ENCODE results near the gene SLC2A4RG.
A peak's percentile ranks its signal among the peaks of the same experiment; 100 is the strongest.

SLC2A4RG gene, protein sequence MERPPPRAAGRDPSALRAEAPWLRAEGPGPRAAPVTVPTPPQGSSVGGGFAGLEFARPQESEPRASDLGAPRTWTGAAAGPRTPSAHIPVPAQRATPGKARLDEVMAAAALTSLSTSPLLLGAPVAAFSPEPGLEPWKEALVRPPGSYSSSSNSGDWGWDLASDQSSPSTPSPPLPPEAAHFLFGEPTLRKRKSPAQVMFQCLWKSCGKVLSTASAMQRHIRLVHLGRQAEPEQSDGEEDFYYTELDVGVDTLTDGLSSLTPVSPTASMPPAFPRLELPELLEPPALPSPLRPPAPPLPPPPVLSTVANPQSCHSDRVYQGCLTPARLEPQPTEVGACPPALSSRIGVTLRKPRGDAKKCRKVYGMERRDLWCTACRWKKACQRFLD

DNA sequence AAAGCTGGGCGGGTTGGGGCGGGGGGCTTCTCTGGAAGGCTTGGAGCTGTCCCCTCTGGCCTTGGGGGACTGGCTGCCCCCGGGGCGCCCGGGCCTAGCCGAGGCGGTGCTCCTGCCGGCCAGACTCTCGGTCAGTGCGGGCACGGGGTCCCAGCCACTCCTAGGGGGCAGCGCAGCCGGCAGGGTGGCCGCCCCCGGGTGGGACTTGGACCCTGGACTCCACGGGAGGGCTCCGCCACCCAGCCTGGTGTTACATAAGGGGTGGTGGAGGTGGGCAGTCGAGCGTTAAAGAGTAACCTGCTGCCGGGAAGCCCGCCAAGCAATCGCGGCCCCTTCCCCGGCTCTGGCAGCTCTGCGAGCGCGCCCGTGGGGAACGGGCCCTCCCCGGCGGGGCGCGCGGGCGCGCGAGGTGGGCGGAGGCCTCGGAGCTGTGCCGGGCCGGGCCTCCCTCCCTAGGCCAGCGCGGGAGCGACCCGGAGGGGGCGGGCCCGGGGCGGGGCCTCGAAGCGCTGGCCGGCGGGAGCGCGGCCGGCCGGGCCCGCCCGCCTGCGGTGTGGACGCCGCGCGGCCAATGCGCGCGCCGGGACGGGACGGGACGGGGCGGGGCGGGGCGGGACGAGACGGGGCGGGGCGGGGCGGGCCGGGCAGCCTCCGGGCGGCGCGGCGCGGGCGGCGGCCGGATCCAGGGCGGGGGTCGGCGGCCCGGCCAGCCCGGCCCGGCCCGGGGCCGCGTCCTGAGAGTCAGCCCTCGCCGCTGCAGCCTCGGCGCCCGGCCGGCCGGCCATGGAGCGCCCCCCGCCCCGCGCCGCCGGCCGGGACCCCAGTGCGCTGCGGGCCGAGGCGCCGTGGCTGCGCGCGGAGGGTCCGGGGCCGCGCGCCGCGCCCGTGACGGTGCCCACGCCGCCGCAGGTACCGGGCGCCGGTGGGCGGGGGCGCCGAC is at the start of gene SLC2A4RG:
SLC2A4RG (plus strand) TSS at position 647 of the 940 bp plus-strand sequence; CDS start at position 784, 137 bp downstream.
- DNase-seq: peak in 1 of 2 donors; percentile 69

DNA sequence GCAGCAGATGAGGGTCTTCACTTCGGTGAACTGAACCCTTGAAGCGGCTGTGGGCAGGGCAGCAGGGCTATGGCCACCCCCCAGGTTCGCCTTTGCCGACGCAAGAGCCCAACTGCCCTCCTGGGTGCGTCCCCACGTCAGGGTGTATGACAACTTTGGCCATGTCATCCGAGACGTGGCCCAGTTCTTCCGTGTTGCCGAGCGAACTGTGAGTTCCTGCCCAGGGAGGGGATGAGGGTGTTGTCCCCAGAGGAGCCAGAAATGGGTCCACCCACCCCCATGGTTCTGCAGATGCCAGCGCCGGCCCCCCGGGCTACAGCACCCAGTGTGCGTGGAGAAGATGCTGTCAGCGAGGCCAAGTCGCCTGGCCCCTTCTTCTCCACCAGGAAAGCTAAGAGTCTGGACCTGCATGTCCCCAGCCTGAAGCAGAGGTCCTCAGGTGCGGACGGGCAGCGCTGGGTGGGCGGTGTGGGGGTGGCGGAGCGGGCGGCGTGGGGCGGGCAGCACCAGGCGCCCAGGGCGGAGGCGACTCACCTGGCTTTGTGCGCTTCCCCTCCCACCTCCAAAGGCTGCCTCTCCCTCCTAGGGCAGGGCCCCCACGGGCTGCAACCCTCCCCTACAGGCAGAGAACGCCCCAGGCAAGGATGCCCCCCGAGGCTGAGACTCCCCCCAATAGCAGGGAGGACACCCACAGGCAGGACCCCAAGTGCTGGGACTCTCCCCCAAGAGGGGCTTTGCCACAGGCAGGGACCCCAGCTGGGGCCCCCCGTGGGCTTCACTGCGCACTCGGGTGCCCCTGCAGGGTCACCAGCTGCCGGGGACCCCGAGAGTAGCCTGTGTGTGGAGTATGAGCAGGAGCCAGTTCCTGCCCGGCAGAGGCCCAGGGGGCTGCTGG is 49.3 kb upstream of the SLC2A4RG start:
- DNase-seq: no peak

DNA sequence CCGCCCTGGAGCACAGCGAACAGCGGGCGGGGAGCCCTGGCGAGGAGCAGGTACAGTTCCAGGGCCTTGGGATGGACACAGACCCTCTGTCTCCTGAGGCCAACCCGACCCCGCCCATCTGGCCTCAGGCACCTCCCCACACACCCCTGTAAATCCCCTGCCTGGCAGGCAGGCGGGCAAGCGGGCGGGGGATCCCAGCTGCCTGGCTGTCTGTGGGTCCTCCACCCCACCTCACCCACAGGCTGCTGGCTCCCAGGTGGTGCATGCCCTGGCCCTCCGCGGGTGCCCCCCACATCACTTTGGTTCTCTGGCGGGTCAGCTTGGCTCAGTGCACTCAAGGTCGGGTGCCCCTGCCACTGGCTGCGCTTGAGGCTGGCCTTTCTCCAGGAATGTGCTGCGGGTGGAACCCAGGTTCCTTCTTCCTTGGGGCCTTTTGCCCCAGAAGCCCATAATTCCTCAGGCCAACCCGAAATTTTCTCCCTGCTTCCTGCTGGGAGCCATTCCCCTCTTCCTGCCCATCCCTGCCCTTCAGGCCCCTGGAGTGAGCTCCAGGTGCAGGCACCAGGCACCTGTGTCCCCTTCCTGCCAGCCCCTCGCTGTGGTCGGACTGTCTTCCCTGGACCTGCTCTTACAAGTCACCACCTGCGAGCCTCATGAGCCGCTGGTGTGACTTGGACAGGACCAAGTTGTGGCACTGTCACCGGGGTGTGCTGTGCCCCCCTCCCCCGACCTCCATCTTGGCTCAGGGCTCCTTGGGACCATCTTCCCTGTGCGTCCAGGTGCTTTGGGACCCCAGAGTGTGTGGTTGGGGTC is 48.5 kb upstream of the SLC2A4RG start:
- DNase-seq: no peak

DNA sequence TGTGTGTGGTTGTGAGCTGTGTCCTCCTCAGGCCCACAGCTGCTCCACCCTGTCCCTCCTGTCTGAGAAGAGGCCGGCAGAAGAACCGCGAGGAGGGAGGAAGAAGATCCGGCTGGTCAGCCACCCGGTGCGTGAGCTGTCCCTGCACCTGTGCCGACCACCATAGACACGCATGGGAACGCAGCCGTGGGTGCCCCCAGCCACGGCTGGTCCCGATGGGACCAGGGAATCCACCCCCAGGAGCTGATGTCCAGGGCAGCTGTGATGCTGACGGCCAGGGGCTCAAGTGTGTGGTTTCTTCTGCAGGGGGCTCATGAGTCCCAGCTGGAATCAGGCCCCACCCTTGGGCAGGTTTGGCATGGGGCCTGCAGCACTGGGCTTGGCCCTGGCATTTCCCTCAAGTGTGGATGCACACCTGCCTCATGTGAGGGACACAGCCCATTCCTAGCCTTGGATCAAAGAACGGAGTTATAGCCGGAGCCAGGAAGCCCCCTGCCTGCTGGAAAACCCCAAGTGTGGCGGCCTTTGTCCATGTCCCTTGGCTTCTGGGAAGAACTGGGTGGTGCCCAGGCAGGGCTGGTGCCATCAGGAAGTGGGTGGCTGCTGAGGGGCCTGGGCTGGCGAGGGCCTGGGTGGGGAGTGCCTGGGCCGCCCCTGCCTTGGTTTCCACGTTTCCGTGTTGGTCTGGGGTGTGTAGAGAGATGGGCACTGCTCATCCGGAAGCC is 47.7 kb upstream of the SLC2A4RG start:
- DNase-seq: no peak

DNA sequence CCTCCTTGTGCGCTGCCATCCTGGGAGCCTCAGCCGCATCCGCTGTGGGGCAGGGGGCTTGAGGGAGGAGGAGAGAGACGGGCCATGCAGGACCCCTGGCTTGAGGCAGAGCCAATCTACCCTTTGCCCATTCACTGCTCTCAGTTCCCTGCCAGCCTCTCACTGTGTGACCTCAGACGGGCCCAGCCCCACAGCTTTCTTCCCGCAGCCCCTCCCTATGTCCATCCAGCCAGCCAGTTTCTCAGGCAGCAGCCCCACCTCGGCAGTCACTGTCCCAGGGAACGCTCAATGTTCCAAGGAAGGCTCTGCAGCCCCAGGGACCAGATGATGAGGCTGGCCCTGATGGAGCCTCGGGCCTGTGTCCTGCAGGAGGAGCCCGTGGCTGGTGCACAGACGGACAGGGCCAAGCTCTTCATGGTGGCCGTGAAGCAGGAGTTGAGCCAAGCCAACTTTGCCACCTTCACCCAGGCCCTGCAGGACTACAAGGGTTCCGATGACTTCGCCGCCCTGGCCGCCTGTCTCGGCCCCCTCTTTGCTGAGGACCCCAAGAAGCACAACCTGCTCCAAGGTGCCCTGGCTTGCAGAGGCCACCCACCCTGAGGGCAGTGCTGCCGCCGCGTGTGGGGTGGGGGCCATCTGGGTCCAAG is 47.0 kb upstream of the SLC2A4RG start:
- no peak for DNase-seq

DNA sequence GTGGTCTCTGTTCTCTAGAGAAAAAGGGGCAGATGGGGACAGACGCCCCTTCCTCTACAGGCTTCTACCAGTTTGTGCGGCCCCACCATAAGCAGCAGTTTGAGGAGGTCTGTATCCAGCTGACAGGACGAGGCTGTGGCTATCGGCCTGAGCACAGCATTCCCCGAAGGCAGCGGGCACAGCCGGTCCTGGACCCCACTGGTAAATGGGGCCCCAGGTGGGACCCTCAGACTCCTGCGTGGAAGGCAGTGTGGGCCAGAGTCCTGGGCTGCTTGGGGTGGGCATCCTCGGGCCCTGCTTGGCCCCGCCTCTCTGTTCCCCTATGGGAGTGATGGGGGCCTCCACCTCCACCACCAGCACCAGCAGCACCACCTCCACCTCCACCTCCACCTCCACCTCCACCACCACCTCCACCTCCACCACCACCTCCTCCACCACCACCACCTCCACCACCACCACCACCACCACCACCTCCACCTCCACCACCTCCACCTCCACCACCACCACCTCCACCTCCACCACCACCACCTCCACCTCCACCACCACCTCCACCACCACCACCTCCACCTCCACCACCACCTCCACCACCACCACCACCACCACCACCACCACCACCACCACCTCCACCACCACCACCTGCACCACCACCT is 46.4 kb upstream of the SLC2A4RG start:
- DNase-seq: no peak

DNA sequence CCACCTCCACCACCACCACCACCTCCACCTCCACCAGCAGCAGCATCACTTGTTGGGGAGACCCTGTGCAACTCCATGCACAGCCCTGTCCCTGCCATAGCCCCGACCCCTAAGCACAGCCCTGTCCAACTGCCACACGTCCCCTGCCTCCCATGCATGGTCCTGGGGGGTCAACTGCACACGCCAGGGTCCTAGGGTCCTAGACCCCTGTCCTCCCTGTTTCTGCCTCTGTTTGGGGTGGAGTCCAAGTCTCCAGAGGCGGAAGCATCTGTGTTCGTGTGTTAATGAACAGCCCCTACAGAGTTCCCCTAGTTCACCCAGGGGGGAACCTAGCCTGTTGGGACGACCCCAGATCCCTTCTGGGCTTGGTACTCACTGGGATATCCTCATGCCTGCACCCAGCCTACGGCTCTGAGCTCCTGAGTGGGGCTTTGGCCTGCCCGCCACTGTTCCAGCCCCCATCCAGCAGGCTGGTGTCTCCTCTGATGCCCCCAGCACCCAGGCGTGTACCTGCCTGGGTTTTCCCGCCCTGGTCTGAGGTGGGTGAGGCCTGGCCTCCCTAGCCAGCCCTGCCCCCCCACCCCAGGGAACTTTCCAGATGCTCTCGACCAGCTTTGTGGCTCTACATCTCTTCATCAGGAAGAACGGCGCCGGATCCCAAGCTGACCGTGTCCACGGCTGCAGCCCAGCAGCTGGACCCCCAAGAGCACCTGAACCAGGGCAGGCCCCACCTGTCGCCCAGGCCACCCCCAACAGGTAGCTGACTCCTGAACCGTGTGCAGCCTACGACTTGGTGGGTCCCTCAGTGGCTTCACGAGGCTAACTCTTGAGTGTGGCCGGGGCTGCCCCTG is 45.6 kb upstream of the SLC2A4RG start:
- DNase-seq: no peak

DNA sequence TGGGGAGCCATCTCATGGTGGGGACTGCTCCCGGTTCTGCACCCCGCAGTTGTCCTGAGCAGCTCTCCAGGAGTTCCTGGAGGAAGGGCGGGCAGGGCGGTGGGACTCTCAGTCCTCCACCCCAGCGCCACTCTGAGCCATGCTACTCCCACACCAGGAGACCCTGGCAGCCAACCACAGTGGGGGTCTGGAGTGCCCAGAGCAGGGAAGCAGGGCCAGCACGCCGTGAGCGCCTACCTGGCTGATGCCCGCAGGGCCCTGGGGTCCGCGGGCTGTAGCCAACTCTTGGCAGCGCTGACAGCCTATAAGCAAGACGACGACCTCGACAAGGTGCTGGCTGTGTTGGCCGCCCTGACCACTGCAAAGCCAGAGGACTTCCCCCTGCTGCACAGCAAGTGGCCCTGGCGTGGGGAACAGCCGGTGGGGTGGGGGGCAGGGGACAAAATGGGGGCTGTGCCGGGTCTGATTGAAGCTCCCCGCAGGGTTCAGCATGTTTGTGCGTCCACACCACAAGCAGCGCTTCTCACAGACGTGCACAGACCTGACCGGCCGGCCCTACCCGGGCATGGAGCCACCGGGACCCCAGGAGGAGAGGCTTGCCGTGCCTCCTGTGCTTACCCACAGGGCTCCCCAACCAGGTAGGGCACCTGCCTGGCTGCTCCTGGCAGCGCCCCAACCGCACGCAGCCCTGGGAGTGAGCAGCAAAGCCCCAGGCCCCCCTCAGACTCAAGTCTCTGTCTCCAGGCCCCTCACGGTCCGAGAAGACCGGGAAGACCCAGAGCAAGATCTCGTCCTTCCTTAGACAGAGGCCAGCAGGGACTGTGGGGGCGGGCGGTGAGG is 44.8 kb upstream of the SLC2A4RG start:
- no peak for DNase-seq

DNA sequence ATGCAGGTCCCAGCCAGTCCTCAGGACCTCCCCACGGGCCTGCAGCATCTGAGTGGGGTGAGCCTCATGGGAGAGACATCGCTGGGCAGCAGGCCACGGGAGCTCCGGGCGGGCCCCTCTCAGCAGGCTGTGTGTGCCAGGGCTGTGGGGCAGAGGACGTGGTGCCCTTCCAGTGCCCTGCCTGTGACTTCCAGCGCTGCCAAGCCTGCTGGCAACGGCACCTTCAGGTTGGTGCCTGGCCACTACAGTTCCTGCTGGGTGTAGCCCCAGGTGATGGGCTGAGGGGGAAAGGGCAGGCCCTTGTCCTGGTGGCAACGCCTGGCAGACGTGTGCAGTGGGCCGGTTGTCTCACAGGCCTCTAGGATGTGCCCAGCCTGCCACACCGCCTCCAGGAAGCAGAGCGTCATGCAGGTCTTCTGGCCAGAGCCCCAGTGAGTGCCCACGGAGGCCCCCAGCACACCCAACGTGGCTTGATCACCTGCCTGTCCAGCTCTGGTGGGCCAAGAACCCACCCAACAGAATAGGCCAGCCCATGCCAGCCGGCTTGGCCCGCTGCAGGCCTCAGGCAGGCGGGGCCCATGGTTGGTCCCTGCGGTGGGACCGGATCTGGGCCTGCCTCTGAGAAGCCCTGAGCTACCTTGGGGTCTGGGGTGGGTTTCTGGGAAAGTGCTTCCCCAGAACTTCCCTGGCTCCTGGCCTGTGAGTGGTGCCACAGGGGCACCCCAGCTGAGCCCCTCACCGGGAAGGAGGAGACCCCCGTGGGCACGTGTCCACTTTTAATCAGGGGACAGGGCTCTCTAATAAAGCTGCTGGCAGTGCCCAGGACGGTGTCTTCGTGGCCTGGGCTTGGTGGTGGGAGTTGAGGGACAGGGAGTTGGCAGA is 43.9 kb upstream of the SLC2A4RG start:
- no peak for DNase-seq

DNA sequence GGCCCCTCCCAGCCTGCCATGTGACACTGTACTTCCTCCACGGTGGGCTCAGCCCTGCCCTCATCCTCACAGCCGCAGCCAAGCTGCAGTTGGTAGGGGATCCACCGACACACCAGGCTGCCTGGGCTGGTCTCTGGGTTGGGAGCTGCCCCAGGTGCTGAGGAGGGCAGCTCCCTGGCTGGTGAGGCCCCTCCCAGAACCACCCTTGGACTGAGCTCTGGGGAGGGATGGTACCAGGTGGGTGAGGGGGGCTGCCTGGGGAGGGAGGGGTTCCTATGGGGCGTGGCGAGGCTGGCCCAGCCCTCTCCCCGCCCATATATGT is 43.3 kb upstream of the SLC2A4RG start:
- peak in 1 of 2 donors; percentile 52 for DNase-seq

DNA sequence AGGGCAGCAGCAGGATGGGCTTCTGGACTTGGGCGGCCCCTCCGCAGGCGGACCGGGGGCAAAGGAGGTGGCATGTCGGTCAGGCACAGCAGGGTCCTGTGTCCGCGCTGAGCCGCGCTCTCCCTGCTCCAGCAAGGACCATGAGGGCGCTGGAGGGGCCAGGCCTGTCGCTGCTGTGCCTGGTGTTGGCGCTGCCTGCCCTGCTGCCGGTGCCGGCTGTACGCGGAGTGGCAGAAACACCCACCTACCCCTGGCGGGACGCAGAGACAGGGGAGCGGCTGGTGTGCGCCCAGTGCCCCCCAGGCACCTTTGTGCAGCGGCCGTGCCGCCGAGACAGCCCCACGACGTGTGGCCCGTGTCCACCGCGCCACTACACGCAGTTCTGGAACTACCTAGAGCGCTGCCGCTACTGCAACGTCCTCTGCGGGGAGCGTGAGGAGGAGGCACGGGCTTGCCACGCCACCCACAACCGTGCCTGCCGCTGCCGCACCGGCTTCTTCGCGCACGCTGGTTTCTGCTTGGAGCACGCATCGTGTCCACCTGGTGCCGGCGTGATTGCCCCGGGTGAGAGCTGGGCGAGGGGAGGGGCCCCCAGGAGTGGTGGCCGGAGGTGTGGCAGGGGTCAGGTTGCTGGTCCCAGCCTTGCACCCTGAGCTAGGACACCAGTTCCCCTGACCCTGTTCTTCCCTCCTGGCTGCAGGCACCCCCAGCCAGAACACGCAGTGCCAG is 42.8 kb upstream of the SLC2A4RG start, which contains the start of gene TNFRSF6B:
TNFRSF6B (plus strand) TSS at position 25 of the 729 bp plus-strand sequence; CDS start at position 141, 116 bp downstream.
- DNase-seq: no peak

DNA sequence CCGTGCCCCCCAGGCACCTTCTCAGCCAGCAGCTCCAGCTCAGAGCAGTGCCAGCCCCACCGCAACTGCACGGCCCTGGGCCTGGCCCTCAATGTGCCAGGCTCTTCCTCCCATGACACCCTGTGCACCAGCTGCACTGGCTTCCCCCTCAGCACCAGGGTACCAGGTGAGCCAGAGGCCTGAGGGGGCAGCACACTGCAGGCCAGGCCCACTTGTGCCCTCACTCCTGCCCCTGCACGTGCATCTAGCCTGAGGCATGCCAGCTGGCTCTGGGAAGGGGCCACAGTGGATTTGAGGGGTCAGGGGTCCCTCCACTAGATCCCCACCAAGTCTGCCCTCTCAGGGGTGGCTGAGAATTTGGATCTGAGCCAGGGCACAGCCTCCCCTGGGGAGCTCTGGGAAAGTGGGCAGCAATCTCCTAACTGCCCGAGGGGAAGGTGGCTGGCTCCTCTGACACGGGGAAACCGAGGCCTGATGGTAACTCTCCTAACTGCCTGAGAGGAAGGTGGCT is 42.2 kb upstream of the SLC2A4RG start:
- no peak for DNase-seq

DNA sequence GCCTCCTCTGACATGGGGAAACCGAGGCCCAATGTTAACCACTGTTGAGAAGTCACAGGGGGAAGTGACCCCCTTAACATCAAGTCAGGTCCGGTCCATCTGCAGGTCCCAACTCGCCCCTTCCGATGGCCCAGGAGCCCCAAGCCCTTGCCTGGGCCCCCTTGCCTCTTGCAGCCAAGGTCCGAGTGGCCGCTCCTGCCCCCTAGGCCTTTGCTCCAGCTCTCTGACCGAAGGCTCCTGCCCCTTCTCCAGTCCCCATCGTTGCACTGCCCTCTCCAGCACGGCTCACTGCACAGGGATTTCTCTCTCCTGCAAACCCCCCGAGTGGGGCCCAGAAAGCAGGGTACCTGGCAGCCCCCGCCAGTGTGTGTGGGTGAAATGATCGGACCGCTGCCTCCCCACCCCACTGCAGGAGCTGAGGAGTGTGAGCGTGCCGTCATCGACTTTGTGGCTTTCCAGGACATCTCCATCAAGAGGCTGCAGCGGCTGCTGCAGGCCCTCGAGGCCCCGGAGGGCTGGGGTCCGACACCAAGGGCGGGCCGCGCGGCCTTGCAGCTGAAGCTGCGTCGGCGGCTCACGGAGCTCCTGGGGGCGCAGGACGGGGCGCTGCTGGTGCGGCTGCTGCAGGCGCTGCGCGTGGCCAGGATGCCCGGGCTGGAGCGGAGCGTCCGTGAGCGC is 41.6 kb upstream of the SLC2A4RG start:
- no peak for DNase-seq

DNA sequence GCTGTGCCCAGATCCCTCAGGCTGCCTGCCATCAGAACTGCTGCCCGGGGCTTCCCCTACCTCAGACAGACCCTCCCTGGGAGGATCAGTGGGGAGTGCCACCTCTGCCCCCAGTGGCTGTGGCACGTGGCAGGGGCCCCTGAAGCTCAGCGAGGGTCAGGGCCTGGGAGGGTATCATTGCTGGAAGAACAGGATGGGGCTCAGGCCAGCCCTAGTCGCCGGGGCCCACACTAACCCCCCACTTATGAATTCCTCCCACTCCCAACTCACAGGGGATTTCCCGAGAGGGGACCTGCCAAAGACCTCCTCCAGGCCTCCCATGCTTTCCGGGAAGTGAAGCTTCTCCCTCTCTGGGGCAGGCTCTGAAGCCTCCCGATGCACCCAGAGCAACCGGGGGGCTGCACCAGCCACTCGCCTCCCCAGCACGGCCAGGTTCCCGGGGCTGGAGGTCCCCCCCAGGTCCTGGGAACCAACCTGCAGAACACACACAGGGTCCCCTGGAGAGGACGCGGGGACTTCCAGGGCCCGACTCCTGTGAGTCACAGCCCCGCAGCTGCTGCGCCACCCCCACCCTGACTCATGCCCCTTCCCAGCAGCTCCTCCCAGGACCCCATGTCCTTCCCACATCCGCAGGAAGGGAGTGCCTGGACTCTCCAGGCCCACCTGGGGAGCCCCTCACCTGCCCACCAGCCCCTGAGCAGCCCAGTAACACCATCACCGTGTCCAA is 40.7 kb upstream of the SLC2A4RG start:
- DNase-seq: no peak

Data from bone marrow (tissue), 2 donors.